HUES6 (cell line): ENCODE data around the gene KANSL1.
"Not testable (repeated sequence)": the region's sequence is repeated elsewhere in the genome, so short reads cannot be mapped to it uniquely, and the experiment has no call there.

Experiments
- H3K27ac ChIP-seq: 2 replicates; pipeline ENCODE4 v1.7.0; 2013; ENCODE audit warnings: low read depth, mild to moderate bottlenecking, low read length, inconsistent platforms
- H3K27me3 ChIP-seq: 2 replicates; pipeline ENCODE4 v1.6.1; 2013; ENCODE audit warnings: low read length; ENCODE audit not compliant: control insufficient read depth, insufficient read depth
- H3K36me3 ChIP-seq: 2 replicates; pipeline ENCODE4 v1.6.1; 2013; ENCODE audit warnings: low read length; ENCODE audit not compliant: control insufficient read depth, insufficient read depth
- H3K4me1 ChIP-seq: 2 replicates; pipeline ENCODE4 v1.6.1; 2013; ENCODE audit warnings: low read length; ENCODE audit not compliant: control insufficient read depth, insufficient read depth
- H3K4me3 ChIP-seq: 2 replicates; pipeline ENCODE4 v1.5.1; 2013; ENCODE audit warnings: low read depth, low read length
- H3K9ac ChIP-seq: one replicate; pipeline ENCODE4 v1.6.1; 2013; ENCODE audit warnings: mild to moderate bottlenecking, low read length
- H3K9me3 ChIP-seq: 2 replicates; pipeline ENCODE4 v1.6.1; 2013; ENCODE audit warnings: low read depth, low read length; ENCODE audit not compliant: control insufficient read depth, insufficient read depth

KANSL1 gene

DNA sequence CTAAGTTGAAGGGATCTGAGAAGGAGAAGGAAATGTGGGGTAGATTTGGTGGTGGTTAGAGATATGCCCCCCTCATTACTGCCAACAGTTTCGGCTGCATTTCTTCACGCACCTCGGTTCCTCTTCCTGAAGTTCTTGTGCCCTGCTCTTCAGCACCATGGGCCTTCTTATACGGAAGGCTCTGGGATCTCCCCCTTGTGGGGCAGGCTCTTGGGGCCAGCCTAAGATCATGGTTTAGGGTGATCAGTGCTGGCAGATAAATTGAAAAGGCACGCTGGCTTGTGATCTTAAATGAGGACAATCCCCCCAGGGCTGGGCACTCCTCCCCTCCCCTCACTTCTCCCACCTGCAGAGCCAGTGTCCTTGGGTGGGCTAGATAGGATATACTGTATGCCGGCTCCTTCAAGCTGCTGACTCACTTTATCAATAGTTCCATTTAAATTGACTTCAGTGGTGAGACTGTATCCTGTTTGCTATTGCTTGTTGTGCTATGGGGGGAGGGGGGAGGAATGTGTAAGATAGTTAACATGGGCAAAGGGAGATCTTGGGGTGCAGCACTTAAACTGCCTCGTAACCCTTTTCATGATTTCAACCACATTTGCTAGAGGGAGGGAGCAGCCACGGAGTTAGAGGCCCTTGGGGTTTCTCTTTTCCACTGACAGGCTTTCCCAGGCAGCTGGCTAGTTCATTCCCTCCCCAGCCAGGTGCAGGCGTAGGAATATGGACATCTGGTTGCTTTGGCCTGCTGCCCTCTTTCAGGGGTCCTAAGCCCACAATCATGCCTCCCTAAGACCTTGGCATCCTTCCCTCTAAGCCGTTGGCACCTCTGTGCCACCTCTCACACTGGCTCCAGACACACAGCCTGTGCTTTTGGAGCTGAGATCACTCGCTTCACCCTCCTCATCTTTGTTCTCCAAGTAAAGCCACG is 165.9 kb downstream of the KANSL1 start:
- Histone ChIP-seq H3K27ac (peak overlapping the region; percentile 25; the same call in 1 of the 2 replicates), H3K4me3 (no peak overlapping the region), H3K4me1 (peaks cover 25% of the 10 kb centered on the region), H3K27me3 (no peaks in the 10 kb centered on the region), H3K9ac (no peak overlapping the region), H3K36me3 (peaks cover 49% of the 10 kb centered on the region), H3K9me3 (no peaks in the 10 kb centered on the region)

GRCh38 chr17:46026166-46027047 is 166.8 kb downstream of the KANSL1 start:
- Histone ChIP-seq H3K36me3 (peaks cover 40% of the 10 kb centered on the region), H3K4me1 (peaks cover 25% of the 10 kb centered on the region), H3K27ac (peak overlapping the region; percentile 25; the same call in 1 of the 2 replicates), H3K9me3 (no peaks in the 10 kb centered on the region), H3K4me3 (no peak overlapping the region), H3K9ac (no peak overlapping the region), H3K27me3 (no peaks in the 10 kb centered on the region)

DNA sequence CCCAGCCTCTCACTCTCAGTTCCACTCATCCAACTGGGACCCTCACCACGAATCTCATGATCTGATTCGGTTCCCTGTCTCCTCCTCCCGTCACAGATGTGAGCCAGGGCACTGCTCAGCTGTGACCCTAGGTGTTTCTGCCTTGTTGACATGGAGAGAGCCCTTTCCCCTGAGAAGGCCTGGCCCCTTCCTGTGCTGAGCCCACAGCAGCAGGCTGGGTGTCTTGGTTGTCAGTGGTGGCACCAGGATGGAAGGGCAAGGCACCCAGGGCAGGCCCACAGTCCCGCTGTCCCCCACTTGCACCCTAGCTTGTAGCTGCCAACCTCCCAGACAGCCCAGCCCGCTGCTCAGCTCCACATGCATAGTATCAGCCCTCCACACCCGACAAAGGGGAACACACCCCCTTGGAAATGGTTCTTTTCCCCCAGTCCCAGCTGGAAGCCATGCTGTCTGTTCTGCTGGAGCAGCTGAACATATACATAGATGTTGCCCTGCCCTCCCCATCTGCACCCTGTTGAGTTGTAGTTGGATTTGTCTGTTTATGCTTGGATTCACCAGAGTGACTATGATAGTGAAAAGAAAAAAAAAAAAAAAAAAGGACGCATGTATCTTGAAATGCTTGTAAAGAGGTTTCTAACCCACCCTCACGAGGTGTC is 167.6 kb downstream of the KANSL1 start:
- H3K9ac ChIP-seq: no peak overlapping the region
- no peaks in the 10 kb centered on the region for H3K9me3 ChIP-seq
- peaks cover 25% of the 10 kb centered on the region for H3K4me1 ChIP-seq
- no peak overlapping the region for H3K27ac ChIP-seq
- H3K27me3 ChIP-seq: no peaks in the 10 kb centered on the region
- H3K4me3 ChIP-seq: no peak overlapping the region
- H3K36me3 ChIP-seq: peaks cover 32% of the 10 kb centered on the region

DNA sequence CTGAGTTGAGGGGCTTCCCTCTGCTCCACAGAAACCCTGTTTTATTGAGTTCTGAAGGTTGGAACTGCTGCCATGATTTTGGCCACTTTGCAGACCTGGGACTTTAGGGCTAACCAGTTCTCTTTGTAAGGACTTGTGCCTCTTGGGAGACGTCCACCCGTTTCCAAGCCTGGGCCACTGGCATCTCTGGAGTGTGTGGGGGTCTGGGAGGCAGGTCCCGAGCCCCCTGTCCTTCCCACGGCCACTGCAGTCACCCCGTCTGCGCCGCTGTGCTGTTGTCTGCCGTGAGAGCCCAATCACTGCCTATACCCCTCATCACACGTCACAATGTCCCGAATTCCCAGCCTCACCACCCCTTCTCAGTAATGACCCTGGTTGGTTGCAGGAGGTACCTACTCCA is 168.2 kb downstream of the KANSL1 start:
- Histone ChIP-seq H3K9ac (no peak overlapping the region), H3K9me3 (no peaks in the 10 kb centered on the region), H3K4me3 (no peak overlapping the region), H3K27ac (no peak overlapping the region), H3K27me3 (no peaks in the 10 kb centered on the region), H3K4me1 (peaks cover 25% of the 10 kb centered on the region), H3K36me3 (peaks cover 28% of the 10 kb centered on the region)

- Histone ChIP-seq H3K4me1 (peaks cover 25% of the 10 kb centered on the region), H3K9ac (no peak overlapping the region), H3K4me3 (no peak overlapping the region), H3K27me3 (no peaks in the 10 kb centered on the region), H3K9me3 (no peaks in the 10 kb centered on the region), H3K27ac (no peak overlapping the region), H3K36me3 (peaks cover 28% of the 10 kb centered on the region)
Observed at GRCh38 chr17:46024590-46024989, 168.6 kb downstream of the KANSL1 start.

DNA sequence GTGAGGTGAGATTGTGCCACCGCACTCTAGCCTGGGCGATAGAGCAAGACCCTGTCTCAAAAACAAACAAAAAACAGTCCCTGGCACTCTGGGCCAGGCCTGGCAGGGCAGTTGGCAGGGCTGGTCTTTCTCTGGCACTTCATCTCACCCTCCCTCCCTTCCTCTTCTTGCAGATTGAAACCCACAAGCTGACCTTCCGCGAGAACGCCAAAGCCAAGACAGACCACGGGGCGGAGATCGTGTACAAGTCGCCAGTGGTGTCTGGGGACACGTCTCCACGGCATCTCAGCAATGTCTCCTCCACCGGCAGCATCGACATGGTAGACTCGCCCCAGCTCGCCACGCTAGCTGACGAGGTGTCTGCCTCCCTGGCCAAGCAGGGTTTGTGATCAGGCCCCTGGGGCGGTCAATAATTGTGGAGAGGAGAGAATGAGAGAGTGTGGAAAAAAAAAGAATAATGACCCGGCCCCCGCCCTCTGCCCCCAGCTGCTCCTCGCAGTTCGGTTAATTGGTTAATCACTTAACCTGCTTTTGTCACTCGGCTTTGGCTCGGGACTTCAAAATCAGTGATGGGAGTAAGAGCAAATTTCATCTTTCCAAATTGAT is 169.3 kb downstream of the KANSL1 start:
- Histone ChIP-seq H3K4me1 (peaks cover 25% of the 10 kb centered on the region), H3K9ac (no peak overlapping the region), H3K27ac (no peak overlapping the region), H3K36me3 (peaks cover 23% of the 10 kb centered on the region), H3K9me3 (no peaks in the 10 kb centered on the region), H3K27me3 (no peaks in the 10 kb centered on the region), H3K4me3 (no peak overlapping the region)

GRCh38 chr17:46023366-46023765 is 169.9 kb downstream of the KANSL1 start:
- not testable (repeated sequence) for H3K27me3 ChIP-seq, H3K9ac ChIP-seq, H3K9me3 ChIP-seq, H3K27ac ChIP-seq, H3K4me3 ChIP-seq
- Histone ChIP-seq H3K4me1 (peaks cover 20% of the 10 kb centered on the region), H3K36me3 (peaks cover 20% of the 10 kb centered on the region)

- Histone ChIP-seq H3K27ac (no peak overlapping the region), H3K4me1 (no peaks in the 10 kb centered on the region), H3K4me3 (no peak overlapping the region), H3K9me3 (no peaks in the 10 kb centered on the region), H3K36me3 (peaks cover 10% of the 10 kb centered on the region), H3K9ac (no peak overlapping the region), H3K27me3 (no peaks in the 10 kb centered on the region)
Observed at GRCh38 chr17:46020998-46021397, 172.2 kb downstream of the KANSL1 start.

- Histone ChIP-seq H3K27ac (no peak overlapping the region), H3K4me1 (no peaks in the 10 kb centered on the region), H3K9ac (no peak overlapping the region), H3K9me3 (no peaks in the 10 kb centered on the region), H3K27me3 (no peaks in the 10 kb centered on the region), H3K36me3 (peaks cover 6% of the 10 kb centered on the region; the same call in 1 of the 2 replicates), H3K4me3 (no peak overlapping the region)
Observed at GRCh38 chr17:46020023-46020761, 173.0 kb downstream of the KANSL1 start.

DNA sequence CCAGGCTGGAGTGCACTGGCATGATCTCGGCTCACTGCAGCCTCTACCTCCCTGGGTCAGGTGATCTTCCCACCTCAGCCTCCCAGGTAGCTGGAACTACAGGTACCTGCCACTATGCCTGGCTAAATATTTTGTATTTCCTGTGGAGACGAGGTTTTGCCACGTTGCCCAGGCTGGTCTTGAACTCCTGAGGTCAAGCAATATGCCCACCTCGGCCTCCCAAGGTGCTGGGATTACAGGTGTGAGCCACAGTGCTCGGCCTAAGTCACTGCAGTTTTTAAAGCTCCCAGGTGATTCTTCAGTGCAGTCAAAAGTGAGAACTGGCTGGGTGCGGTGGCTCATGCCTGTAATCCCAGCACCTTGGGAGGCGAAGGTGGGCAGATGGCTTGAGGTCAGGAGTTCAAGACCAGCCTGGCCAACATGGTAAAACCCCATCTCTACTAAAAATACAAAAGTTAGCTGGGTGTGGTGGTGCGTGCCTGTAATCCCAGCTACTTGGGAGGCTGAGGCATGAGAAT is 173.8 kb downstream of the KANSL1 start:
- H3K9me3 ChIP-seq, H3K27me3 ChIP-seq, H3K4me3 ChIP-seq, H3K27ac ChIP-seq, H3K9ac ChIP-seq, H3K4me1 ChIP-seq, H3K36me3 ChIP-seq: not testable (repeated sequence)
